Coronary artery (tissue), 2 donors: ENCODE measurements around the gene DNAJB4.

Source experiments
- DNase-seq: peaks from one replicate; pipeline ENCODE4 v3.0.0-alpha.2; 2017; ENCODE audit warnings: low spot score
- H3K27ac ChIP-seq, 2 donors: fragments of 200-600 bp; sonication (generic); one replicate each; pipeline ENCODE4 v1.5.1; 2016 to 2019
- H3K4me3 ChIP-seq: fragments of 200-600 bp; sonication (generic); 2 replicates; pipeline ENCODE4 v1.5.1; 2016; ENCODE audit warnings: mild to moderate bottlenecking, moderate library complexity
- CTCF ChIP-seq: fragments of 200-600 bp; sonication (generic); IDR thresholded peaks from one replicate; pipeline ENCODE4 v1.5.1; 2019; ENCODE audit warnings: antibody characterized with exemption

Gene DNAJB4

GRCh38 chr1:78036450-78036849, 31.7 kb downstream of the DNAJB4 start:
- Histone ChIP-seq H3K4me3 (no peak overlapping the region), H3K27ac (no peak overlapping the region)
- DNase-seq: no peak
- TF ChIP-seq CTCF: no peak

GRCh38 chr1:78038071-78038470, 33.3 kb downstream of the DNAJB4 start:
- DNase-seq: no peak
- no peak overlapping the region for H3K27ac ChIP-seq
- TF ChIP-seq CTCF: no peak
- no peak overlapping the region for H3K4me3 ChIP-seq

DNA sequence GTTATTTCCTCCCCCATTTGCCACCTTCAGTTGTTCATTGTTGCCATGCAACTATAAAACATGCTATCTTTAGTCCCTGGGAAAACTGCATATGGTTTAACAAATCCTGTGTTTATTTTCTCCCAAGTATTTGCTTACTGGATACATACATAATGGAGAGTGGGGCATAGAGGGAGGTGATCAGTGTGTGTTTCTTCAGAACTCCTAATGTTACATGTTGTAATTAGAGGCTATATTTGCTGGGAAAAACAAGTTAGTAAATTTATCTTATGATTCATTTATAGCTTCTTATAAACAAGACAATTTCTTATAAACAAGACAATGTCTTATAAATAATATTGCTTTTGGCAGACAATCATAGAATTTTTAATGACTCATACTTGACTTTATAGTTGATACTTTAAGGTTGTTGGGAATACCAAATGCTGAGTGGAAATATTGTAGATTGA, 33.8 kb downstream of the DNAJB4 start:
- TF ChIP-seq CTCF: no peak
- no peak overlapping the region for H3K27ac ChIP-seq
- no peak overlapping the region for H3K4me3 ChIP-seq
- DNase-seq: no peak

- H3K27ac ChIP-seq: no peak overlapping the region
- H3K4me3 ChIP-seq: no peak overlapping the region
- no peak for DNase-seq
- TF ChIP-seq CTCF: no peak
Measured at GRCh38 chr1:78040484-78041089, 35.8 kb downstream of the DNAJB4 start.

DNA sequence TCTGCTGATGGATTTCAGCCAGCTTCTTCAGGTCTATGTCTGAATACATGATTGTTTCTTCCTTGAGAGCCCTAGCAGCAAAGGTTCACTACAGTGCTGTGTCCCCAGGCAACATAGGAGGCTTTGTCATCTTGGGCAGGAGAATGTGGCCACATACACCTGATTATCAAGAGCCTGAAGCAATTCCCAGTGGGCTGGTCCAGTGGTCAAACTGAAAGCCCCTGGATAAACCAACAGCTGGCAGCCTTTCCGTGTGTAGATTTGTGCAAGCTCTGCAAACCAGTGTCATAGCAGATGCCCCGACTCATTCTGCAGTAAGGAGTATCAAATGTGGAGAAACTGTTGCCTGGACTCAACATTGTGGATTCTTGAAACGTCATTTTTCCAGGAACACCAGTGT, 38.7 kb downstream of the DNAJB4 start:
- Histone ChIP-seq H3K27ac (no peak overlapping the region), H3K4me3 (no peak overlapping the region)
- no peak for TF ChIP-seq CTCF
- no peak for DNase-seq

DNA sequence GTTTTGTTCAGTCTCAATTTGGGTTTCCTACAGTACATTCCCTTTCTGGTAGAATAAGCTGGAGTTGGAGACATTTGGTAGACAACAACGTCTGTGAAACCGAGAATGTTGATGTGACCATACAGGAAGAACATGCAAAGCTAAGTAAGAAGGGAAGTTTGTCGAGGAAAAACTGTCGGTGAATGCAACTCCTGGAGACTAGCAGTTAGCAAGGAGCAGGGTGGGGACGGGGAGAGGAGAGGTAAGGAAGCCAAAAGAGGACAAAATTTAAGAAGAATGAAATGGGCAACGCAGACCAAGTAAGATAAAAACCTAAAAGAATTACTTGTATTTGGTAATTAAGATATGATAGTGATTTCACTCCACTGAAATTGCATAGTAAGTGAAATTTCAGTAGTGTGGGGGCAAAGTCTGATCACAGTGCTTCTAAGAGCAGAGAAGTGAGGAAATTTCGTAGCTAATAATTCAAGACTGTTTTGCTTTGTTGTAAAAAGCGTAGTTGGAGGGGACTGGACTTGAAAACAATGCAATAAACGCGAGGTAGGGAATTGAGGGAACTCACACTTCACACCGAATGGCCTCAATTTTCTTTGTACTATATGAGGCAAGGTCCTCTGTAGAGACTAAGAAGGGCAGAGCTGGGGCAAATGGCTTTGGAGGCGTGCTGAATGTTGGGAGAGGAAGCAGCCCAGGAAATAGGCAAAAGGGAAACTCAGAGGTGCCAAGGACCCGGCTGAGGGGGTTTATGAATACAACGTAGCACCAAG, 40.2 kb downstream of the DNAJB4 start:
- DNase-seq: no peak
- Histone ChIP-seq H3K27ac (peak overlapping the region in 1 of 2 donors; percentile 75), H3K4me3 (peak overlapping the region; percentile 85)
- no peak for TF ChIP-seq CTCF

- H3K27ac ChIP-seq: peak overlapping the region; percentile 61 to 75
- peak overlapping the region; percentile 85 for H3K4me3 ChIP-seq
- no peak for DNase-seq
- TF ChIP-seq CTCF: no peak
Measured at GRCh38 chr1:78045563-78045925, 40.8 kb downstream of the DNAJB4 start.
